ENCODE data around the gene ST8SIA5. TPM values are rescaled to one million over a fixed set of nuclear protein-coding genes. Genes with fewer than 3 reads are reported as not detected.

ST8SIA5 gene
- total and polyA plus RNA-seq, 8 donors, result 0.09 to 0.43 (median 0.27) TPM

DNA sequence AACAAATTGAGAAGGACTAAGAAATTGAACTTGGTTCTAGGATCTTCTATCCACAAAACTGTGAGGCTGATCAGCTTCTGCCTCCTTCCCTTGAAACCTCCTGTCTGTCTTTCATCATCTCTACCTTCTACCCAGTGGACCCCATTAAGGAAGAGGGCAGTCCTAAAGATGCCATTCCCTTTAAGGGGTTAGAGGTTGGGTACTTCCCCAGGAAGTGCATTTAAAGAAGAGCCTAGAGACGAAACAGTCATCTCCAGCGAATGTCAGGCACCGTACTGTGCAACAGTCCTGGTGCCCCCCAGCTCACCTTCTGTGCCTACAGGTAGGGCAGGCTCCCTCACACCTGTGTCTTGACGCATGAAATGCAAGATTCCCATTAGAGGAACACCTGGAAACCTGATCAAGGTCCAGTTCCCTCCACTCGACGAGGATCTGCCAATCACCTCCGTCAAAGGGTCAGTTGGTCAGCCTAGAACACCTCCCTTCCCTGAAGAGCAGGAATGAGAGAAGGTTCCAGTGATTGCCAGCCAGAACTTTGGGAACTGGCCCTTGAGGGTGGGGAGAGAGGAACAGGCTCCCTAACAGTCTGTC lies 120.7 kb downstream of the ST8SIA5 start:
- H3K9me3 ChIP-seq, result peaks cover 0 to 5% of the 10 kb centered on the region in 2 donors
- no peaks in the 10 kb centered on the region for H3K4me1 ChIP-seq
- intact Hi-C loops (cut with DNase I), result no loop called here
- DNase-seq (no peak), ATAC-seq (no peak)
- no peak overlapping the region for H3K27ac ChIP-seq
- TF ChIP-seq, protein P1, sequence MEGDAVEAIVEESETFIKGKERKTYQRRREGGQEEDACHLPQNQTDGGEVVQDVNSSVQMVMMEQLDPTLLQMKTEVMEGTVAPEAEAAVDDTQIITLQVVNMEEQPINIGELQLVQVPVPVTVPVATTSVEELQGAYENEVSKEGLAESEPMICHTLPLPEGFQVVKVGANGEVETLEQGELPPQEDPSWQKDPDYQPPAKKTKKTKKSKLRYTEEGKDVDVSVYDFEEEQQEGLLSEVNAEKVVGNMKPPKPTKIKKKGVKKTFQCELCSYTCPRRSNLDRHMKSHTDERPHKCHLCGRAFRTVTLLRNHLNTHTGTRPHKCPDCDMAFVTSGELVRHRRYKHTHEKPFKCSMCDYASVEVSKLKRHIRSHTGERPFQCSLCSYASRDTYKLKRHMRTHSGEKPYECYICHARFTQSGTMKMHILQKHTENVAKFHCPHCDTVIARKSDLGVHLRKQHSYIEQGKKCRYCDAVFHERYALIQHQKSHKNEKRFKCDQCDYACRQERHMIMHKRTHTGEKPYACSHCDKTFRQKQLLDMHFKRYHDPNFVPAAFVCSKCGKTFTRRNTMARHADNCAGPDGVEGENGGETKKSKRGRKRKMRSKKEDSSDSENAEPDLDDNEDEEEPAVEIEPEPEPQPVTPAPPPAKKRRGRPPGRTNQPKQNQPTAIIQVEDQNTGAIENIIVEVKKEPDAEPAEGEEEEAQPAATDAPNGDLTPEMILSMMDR (IDR thresholded peaks at IDR 0.05), result no peak
- no peaks in the 10 kb centered on the region for H3K27me3 ChIP-seq
- no peaks in the 10 kb centered on the region for H3K36me3 ChIP-seq
- no peak overlapping the region for H3K4me3 ChIP-seq

DNA sequence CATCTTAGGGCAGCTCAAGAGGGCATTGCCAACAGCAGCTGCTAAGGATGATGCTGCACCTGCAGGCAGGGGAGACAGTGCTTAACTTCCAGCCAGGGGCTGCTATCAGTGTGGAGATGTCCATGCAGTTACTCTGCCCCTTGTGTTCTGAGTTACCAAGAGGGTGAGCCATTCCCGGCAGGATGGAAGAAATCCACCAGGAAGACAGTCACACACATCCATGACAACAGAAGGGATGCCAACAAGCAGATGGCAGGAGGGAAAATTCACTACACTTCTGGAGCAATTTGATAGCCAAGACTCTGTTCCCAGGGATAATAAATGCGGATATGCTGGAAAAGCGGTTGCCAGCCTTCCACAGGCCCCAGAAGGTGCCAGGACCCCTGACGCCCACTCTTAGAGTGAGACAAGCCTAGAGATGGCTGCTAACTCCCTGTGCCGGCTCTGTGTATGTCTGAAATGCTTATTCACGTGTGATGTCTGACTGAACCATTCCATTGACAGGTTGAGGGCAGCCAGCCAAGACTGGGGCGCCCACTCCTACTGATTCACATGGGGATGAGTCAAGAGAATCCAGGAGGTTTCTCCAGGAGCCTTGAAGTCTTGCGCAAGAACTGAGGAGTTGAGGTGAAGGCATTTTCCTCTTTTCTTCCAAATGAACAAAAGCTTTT lies 124.3 kb downstream of the ST8SIA5 start:
- H3K4me1 ChIP-seq, result no peaks in the 10 kb centered on the region
- H3K9me3 ChIP-seq, result peaks cover 0 to 5% of the 10 kb centered on the region in 2 donors
- H3K27ac ChIP-seq, result no peak overlapping the region
- H3K36me3 ChIP-seq, result no peaks in the 10 kb centered on the region
- TF ChIP-seq, protein P1 (IDR thresholded peaks at IDR 0.05), result no peak
- H3K4me3 ChIP-seq, result no peak overlapping the region
- no peak for DNase-seq
- ATAC-seq, result no peak
- H3K27me3 ChIP-seq, result no peaks in the 10 kb centered on the region
- intact Hi-C loops (cut with DNase I), result no loop called here

DNA sequence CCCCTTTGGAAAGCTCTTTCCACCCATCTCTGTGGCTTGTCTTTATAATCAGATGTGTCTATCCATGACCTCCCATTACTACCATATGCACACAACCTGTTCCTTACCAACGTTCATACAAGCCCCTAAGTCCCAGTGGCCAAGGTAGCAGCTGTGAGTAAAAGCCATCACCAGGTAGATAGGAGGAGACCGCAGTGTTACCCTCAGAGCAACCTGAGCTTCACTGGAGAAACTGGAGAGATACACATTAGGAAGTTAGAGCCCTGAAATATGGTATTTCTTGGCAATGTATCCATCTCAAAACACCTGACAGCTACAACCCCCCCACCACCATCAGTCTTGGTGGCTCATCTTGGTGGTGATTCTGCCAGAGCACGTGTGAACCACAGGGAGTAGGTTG lies 125.9 kb downstream of the ST8SIA5 start:
- Histone ChIP-seq H3K36me3 (no peaks in the 10 kb centered on the region), H3K27me3 (peaks cover 0 to 3% of the 10 kb centered on the region in 2 donors), H3K4me3 (no peak overlapping the region), H3K27ac (no peak overlapping the region), H3K4me1 (no peaks in the 10 kb centered on the region), H3K9me3 (peaks cover 0 to 5% of the 10 kb centered on the region in 2 donors)
- intact Hi-C loops (cut with DNase I), result no loop called here
- DNase-seq (no peak), ATAC-seq (no peak)
- TF ChIP-seq, protein P1 (IDR thresholded peaks at IDR 0.05), result no peak

DNA sequence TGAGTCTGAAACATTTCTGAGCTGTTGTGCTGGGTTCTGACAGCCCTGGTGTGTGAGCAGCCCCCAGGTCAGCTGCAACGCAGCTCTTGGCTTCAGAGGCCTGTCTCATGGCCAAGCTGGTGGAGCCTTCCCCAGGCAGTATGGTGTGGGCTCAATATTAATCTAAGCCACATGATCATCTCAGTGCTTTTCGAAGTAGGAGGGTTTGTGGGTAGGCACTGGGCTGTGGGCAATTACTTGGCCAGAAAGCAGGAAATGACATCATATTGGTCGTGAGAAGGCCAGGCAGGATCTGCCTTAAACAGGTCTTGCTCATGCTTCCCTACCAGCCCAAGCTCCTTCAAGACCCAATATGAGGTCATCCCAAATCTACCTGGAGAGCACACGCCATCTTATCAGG lies 126.7 kb downstream of the ST8SIA5 start:
- ATAC-seq (no peak), DNase-seq (no peak)
- no peak overlapping the region for H3K4me3 ChIP-seq
- no peaks in the 10 kb centered on the region for H3K36me3 ChIP-seq
- H3K27me3 ChIP-seq, result peaks cover 0 to 4% of the 10 kb centered on the region in 2 donors
- intact Hi-C loops (cut with DNase I), result no loop called here
- peaks cover 0 to 5% of the 10 kb centered on the region in 2 donors for H3K9me3 ChIP-seq
- no peak overlapping the region for H3K27ac ChIP-seq
- no peaks in the 10 kb centered on the region for H3K4me1 ChIP-seq
- TF ChIP-seq, protein P1 (IDR thresholded peaks at IDR 0.05), result no peak

DNA sequence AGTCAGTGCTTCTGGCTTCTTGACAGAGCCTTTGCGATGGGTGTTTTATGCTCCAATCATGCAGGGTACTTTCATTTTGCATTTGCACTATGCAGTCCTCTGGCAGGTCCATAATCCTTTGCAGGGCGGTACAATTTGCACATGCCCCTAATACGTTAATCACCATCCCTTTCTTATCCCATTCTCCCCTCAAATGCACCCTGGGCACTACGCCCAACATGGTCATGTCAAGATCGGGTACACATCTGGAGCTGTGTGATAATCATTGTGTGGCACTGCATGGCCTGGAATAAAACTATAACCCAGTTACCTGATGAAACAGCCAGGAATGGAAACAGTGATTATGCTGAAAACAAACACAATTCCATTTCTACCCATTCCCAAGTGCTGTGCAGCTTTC lies 127.5 kb downstream of the ST8SIA5 start:
- Histone ChIP-seq H3K27me3 (peaks cover 0 to 4% of the 10 kb centered on the region in 2 donors), H3K4me3 (no peak overlapping the region), H3K4me1 (no peaks in the 10 kb centered on the region), H3K9me3 (peaks cover 0 to 5% of the 10 kb centered on the region in 2 donors), H3K36me3 (no peaks in the 10 kb centered on the region), H3K27ac (no peak overlapping the region)
- intact Hi-C loops (cut with DNase I), result loop anchor here in 1 of 2 donors (10.0 kb wide), 1 partner anchor 345 kb away; no protein-coding TSS in a partner anchor
- ATAC-seq (no peak), DNase-seq (no peak)
- TF ChIP-seq, protein P1 (IDR thresholded peaks at IDR 0.05), result no peak
